Endothelial cell of umbilical vein (primary cell): ENCODE results near the gene SPTB. TPM values are rescaled to one million over a fixed set of nuclear protein-coding genes. Genes with fewer than 3 reads are reported as not detected.

Experiments
- BruUV-seq: library from RNA; stranded (reverse); fragments of 400-500 nt; replicated peaks from 2 replicates; lab custom pipeline; 2021; lab: Mats Ljungman, UMichigan
- CTCF ChIA-PET: fragments of 300-600, 350-600 bp; sonication (Branson Sonifier 250); formaldehyde crosslinking; loops from one replicate; lab custom pipeline; 2021; ENCODE audit warnings: antibody characterized with exemption, inconsistent platforms; lab: Charles Lee
- POLR2A ChIA-PET: fragments of 300-600, 350-600 bp; sonication (Branson Sonifier 250); formaldehyde crosslinking; loops from one replicate; lab custom pipeline; 2021; ENCODE audit warnings: antibody characterized with exemption, inconsistent platforms; lab: Charles Lee
- DNase-seq: peaks from one replicate; pipeline ENCODE4 v3.0.0-alpha.2; 2011; ENCODE audit warnings: low read depth, low spot score
- FAIRE-seq: peaks from 2 replicates; lab custom pipeline; 2011; peaks lifted over from hg19 to GRCh38; lab: Jason Lieb, UNC
- H2AFZ ChIP-seq: 2 replicates; pipeline ENCODE4 v1.6.0; 2012; ENCODE audit warnings: low read depth, low read length, control low read depth, inconsistent platforms
- H3K27ac ChIP-seq: 2 replicates; pipeline ENCODE4 v1.5.1; 2011; ENCODE audit warnings: low read depth, mild to moderate bottlenecking, control low read depth, low read length, moderate library complexity; ENCODE audit not compliant: insufficient read depth
- H3K27me3 ChIP-seq, 2 experiments: 2 replicates each; pipeline versions ENCODE4 v1.6.0 to v1.6.1; 2011; ENCODE audit warnings: low read length in 2 of 2, mixed read lengths in 1 of 2; ENCODE audit not compliant: control insufficient read depth in 2 of 2, insufficient read depth in 2 of 2
- H3K36me3 ChIP-seq, 2 experiments: 2 replicates in 1 of 2; 3 replicates in 1 of 2; pipeline ENCODE4 v1.5.1; 2011; ENCODE audit warnings: low read length in 2 of 2, mild to moderate bottlenecking in 1 of 2, moderate library complexity in 1 of 2; ENCODE audit not compliant: control insufficient read depth in 2 of 2, insufficient read depth in 2 of 2; ENCODE audit errors: extremely low read depth in 1 of 2
- H3K4me1 ChIP-seq: 3 replicates; pipeline ENCODE4 v1.5.1; 2011; ENCODE audit warnings: mild to moderate bottlenecking, low read length; ENCODE audit not compliant: control insufficient read depth, insufficient read depth; ENCODE audit errors: extremely low read depth
- H3K4me2 ChIP-seq: 2 replicates; pipeline ENCODE4 v1.6.1; 2011; ENCODE audit warnings: low read length, control low read depth, mixed read lengths; ENCODE audit not compliant: insufficient read depth
- H3K4me3 ChIP-seq, 3 experiments: fragments of 200-600 bp in 1 of 3; sonication (generic), shearing (Covaris generic) in 1 of 3; replicated peaks in 1 of 3; 2 replicates each; pipeline ENCODE4 v1.5.1; 2011 to 2016; ENCODE audit warnings: control low read depth in 3 of 3, low read length in 3 of 3, mild to moderate bottlenecking in 2 of 3, inconsistent platforms in 1 of 3, low read depth in 1 of 3, moderate library complexity in 1 of 3; ENCODE audit not compliant: insufficient read depth in 1 of 3
- H3K79me2 ChIP-seq: 2 replicates; pipeline ENCODE4 v1.6.0; 2012; ENCODE audit warnings: low read length, inconsistent platforms; ENCODE audit not compliant: control insufficient read depth, insufficient read depth
- H3K9ac ChIP-seq: replicated peaks from 2 replicates; pipeline ENCODE3; 2011; ENCODE audit warnings: low read length, control low read depth; ENCODE audit not compliant: insufficient read depth; ENCODE audit errors: extremely low read depth
- H3K9me1 ChIP-seq: replicated peaks from 3 replicates; pipeline ENCODE4 v1.6.0; 2011; ENCODE audit warnings: mild to moderate bottlenecking, low read length; ENCODE audit not compliant: control insufficient read depth, insufficient read depth; ENCODE audit errors: extremely low read depth
- H3K9me3 ChIP-seq: replicated peaks from 2 replicates; pipeline ENCODE4 v1.5.1; 2012; ENCODE audit warnings: low read length, inconsistent platforms; ENCODE audit not compliant: control insufficient read depth, insufficient read depth
- H4K20me1 ChIP-seq: replicated peaks from 2 replicates; pipeline ENCODE3; 2011; ENCODE audit warnings: mild to moderate bottlenecking, low read length; ENCODE audit not compliant: control insufficient read depth, insufficient read depth; ENCODE audit errors: extremely low read depth
- CTCF ChIP-seq, 2 donors: IDR thresholded peaks; 1 replicate in 1 of 2; 2 replicates in 1 of 2; pipeline ENCODE4 v1.5.1; 2011; ENCODE audit warnings: low read length in 2 of 2, mild to moderate bottlenecking in 2 of 2, moderate library complexity in 2 of 2, control low read depth in 1 of 2, inconsistent platforms in 1 of 2, low read depth in 1 of 2; ENCODE audit not compliant: insufficient read depth in 1 of 2; ENCODE audit errors: extremely low read depth in 1 of 2
- EZH2 ChIP-seq: IDR thresholded peaks from 2 replicates; pipeline ENCODE4 v1.6.1; 2012; ENCODE audit warnings: borderline replicate concordance, low read depth, mild to moderate bottlenecking, moderate library complexity, low read length, inconsistent platforms; ENCODE audit not compliant: severe bottlenecking
- FOS ChIP-seq: IDR thresholded peaks from 2 replicates; pipeline ENCODE4 v1.6.1; 2011; ENCODE audit warnings: mild to moderate bottlenecking, low read length, moderate library complexity, borderline replicate concordance; ENCODE audit not compliant: insufficient read depth
- GATA2 ChIP-seq: IDR thresholded peaks from 2 replicates; pipeline ENCODE4 v1.7.0; 2011; ENCODE audit warnings: low read depth, mild to moderate bottlenecking, moderate library complexity, mixed read lengths, low read length; ENCODE audit not compliant: insufficient read length, insufficient read depth
- JUN ChIP-seq: IDR thresholded peaks from 2 replicates; pipeline ENCODE4 v1.6.1; 2011; ENCODE audit warnings: borderline replicate concordance, low read depth; ENCODE audit not compliant: insufficient read length, insufficient read depth
- MYC ChIP-seq: IDR thresholded peaks from one replicate; pipeline ENCODE4 v1.6.1; 2011; ENCODE audit warnings: mild to moderate bottlenecking, low read depth, low read length
- POLR2A ChIP-seq: IDR thresholded peaks from 2 replicates; pipeline ENCODE4 v1.6.1; 2012; ENCODE audit warnings: low read depth, mild to moderate bottlenecking, control low read depth, low read length
- POLR2AphosphoS5 ChIP-seq: IDR thresholded peaks from 2 replicates; pipeline ENCODE4 v1.6.1; 2012; ENCODE audit warnings: low read depth, mild to moderate bottlenecking, control low read depth, low read length, moderate library complexity; ENCODE audit not compliant: insufficient read depth
- dilution Hi-C: fragments of 300-500 bp; cut with MboI; formaldehyde crosslinking; loops from one replicate; pipeline ENCODE4 v1.15.0; 2019; ENCODE audit warnings: low sequenced_read_pairs; ENCODE audit not compliant: extremely low pct_ligation_motif_present
- intact Hi-C: fragments of 100-400 bp; cut with micrococcal nuclease; formaldehyde crosslinking; loops from one replicate; pipeline ENCODE4 v1.10.0; 2022
- polyA plus RNA-seq, 4 experiments: library from polyadenylated mRNA; depleted of rRNA in 3 of 4; stranded (reverse) in 3 of 4; unstranded in 1 of 4; fragments of >200 nt; gene quantifications; 2 replicates each; pipeline versions ENCODE4 v1.2.1 to v1.2.3, GENCODE V29; 2011 to 2012; ENCODE audit warnings: missing spikeins in 1 of 4
- total RNA-seq: library from RNA; stranded (reverse); gene quantifications from 2 replicates; pipeline ENCODE4 v1.2.3, GENCODE V29; 2021
- TF ChIP-seq, protein P1 (sequence below): IDR thresholded peaks from 2 replicates; pipeline ENCODE4 v1.6.1; 2011; ENCODE audit not compliant: insufficient read depth, insufficient read length

The SPTB gene
- total and polyA plus RNA-seq, 2 donors (not counting 3 experiments of a cell fraction or from before 2014, with no cell fraction given), result 0.03 to 0.07 TPM

- Histone ChIP-seq H3K27me3 (no peaks in the 10 kb centered on the region), H3K4me1 (no peaks in the 10 kb centered on the region), H3K36me3 (no peaks in the 10 kb centered on the region), H3K9me1 (no peaks in the 10 kb centered on the region), H3K27ac (no peak overlapping the region), H4K20me1 (no peaks in the 10 kb centered on the region), H3K9ac (no peak overlapping the region), H3K79me2 (no peaks in the 10 kb centered on the region), H3K9me3 (no peaks in the 10 kb centered on the region), H2AFZ (no peak overlapping the region), H3K4me2 (no peak overlapping the region), H3K4me3 (no peak overlapping the region)
- no peak for TF ChIP-seq EZH2
- no peak for TF ChIP-seq CTCF (IDR thresholded peaks at IDR 0.05; ENCODE audit: extremely low read depth in 1 of 2, insufficient read depth in 1 of 2, low read depth in 1 of 2, low read length in 2 of 2)
- TF ChIP-seq POLR2A, result no peak
- TF ChIP-seq GATA2, result no peak
- no peak for TF ChIP-seq MYC
- TF ChIP-seq, protein P1, sequence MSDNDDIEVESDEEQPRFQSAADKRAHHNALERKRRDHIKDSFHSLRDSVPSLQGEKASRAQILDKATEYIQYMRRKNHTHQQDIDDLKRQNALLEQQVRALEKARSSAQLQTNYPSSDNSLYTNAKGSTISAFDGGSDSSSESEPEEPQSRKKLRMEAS, result no peak
- no peak for TF ChIP-seq JUN
- no peak for TF ChIP-seq FOS
- no peak for TF ChIP-seq POLR2AphosphoS5
- DNase-seq, result no peak
- dilution Hi-C loops (no loop called here), intact Hi-C loops (no loop called here)
- POLR2A ChIA-PET, result no interaction called here
- CTCF ChIA-PET, result no interaction called here
- no peak for FAIRE-seq
- BruUV-seq, result no TSS peak
Measured at GRCh38 chr14:64733321-64733720, 146.4 kb downstream of the SPTB start.
